HG03103 (cell line): Measurements from ENCODE around the gene MAP7.

Experiments
- ATAC-seq: cut with Tn5 transposase; IDR thresholded peaks from one replicate; pipeline ENCODE4 v1.9.1; 2021; ENCODE audit warnings: low read depth; ENCODE audit not compliant: unreplicated experiment

Gene MAP7

DNA sequence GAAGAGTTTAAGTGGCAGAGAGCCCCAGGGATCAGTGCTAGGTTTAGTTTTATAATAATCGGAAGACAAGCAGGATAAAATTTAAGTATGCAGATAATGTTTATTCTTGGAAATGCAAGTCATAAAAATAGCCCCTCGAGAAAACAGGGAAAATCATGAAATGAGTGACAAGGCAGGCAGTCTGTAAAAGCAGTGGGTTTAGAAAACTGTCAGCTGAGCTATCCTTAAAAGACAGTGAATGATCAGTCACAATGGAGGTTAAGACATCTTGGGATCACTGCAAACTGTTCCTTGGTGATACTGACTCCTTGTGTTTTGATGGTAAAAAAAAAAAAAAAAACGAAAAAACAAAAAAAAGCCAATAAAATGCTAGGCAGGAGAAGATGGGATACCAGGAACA lies 199.3 kb downstream of the MAP7 start:
- no peak for ATAC-seq

DNA sequence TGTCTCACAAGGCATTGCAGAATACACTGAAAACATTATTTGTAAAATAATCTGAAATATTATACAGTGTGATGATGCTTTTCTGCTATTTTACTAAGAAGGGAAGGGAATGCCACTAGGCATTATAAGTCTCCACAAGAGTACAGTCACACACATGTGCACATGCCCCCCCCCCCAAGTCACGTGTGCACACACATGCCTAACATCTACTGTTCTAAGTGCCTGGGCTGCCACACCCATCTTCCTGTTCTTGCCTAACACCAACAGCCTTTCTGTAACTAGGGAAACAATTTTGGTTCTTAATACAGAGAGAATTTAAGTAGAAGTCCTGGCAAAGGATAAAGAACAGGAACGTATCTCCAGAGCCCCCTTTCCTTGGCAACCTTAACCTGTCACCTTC lies 202.4 kb downstream of the MAP7 start:
- no peak for ATAC-seq

DNA sequence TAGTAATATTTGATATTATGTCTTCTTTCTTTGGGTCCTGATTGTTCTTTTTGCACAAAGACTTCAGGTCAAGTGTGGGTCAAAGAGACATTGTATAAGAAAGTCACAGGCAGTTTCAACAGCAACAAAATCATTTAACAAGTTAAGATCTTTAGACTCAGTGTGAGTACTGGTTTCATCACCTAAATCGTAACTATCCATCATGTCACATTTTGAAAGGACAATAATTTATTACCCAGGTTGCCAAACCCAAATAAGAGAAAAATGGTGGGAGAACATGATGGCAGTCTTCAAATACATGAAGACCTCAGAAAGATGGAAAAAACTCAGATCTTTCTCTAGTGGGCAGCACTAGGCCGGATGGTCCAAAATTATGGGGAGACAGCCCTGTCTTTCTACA lies 205.1 kb downstream of the MAP7 start:
- no peak for ATAC-seq

- ATAC-seq, result no peak
These were observed 205.8 kb downstream of the MAP7 start for GRCh38 chr6:136344420-136344819.

DNA sequence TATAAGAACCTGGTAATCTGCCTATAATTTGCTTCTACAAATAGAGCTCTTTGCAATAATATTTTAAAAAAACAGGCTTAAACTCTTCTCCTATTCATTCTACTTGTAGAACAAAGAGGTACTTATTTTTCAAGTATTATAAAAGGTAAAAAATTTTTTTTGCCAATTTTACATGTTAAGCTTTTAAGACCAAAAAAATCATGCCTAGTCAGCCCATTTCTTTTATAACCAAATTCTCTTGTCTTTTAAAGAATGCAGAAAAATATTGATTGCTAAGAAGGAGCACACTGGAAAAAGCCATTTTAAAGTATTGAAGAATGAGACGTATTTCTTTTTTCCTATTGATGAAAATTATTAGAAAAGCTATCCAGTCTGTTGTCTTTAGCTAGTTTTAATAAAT lies 206.5 kb downstream of the MAP7 start:
- no peak for ATAC-seq

DNA sequence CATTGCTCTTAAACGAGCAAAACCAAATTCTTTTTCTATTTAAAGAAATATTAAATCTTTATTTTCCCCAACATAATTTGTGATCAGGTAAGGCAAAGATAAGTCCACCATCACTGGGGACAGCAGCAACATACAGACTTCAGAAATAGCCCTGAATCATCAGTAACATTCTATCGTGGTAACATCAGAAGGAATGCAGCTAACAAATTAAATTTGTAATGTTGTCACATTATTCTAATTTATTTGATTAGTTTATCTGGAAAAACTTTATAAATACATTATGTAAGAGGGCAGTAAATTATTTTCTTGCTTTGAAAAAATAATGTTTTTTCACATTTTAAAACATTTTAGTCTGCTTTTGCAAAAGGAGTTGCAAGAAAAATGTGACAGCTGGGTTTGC lies 206.9 kb downstream of the MAP7 start:
- ATAC-seq, result no peak

GRCh38 chr6:136341967-136342366 lies 208.3 kb downstream of the MAP7 start:
- no peak for ATAC-seq

- ATAC-seq, result no peak
These were observed 208.9 kb downstream of the MAP7 start for GRCh38 chr6:136341367-136341766.

GRCh38 chr6:136338486-136338885 lies 211.7 kb downstream of the MAP7 start:
- ATAC-seq, result no peak

- ATAC-seq, result no peak
These were observed 212.6 kb downstream of the MAP7 start for GRCh38 chr6:136337606-136338005.

- ATAC-seq, result no peak
These were observed 213.1 kb downstream of the MAP7 start for GRCh38 chr6:136337121-136337520.

GRCh38 chr6:136335736-136336363 lies 214.4 kb downstream of the MAP7 start:
- ATAC-seq, result no peak

GRCh38 chr6:136334853-136335252 lies 215.4 kb downstream of the MAP7 start:
- ATAC-seq, result no peak

GRCh38 chr6:136334465-136334846 lies 215.8 kb downstream of the MAP7 start:
- no peak for ATAC-seq

- no peak for ATAC-seq
These were observed 216.3 kb downstream of the MAP7 start for GRCh38 chr6:136333824-136334464.

DNA sequence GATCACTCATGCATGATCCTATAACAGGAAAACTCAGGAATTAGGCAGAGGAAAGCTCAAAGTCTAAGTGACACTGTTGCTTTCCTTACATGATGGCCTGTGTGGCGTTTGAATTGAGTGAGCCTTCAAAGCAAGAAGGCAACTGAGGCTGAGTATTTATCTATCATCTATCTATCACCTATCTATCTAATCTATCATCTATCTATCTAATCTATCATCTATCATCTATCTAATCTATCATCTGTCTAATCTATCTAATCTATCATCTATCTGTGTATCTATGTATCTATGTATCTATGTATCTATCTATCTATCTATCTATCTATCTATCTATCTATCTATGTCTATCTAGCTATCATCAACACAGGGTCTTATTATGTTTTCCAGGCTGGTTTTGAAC lies 218.8 kb downstream of the MAP7 start:
- ATAC-seq, result no peak

DNA sequence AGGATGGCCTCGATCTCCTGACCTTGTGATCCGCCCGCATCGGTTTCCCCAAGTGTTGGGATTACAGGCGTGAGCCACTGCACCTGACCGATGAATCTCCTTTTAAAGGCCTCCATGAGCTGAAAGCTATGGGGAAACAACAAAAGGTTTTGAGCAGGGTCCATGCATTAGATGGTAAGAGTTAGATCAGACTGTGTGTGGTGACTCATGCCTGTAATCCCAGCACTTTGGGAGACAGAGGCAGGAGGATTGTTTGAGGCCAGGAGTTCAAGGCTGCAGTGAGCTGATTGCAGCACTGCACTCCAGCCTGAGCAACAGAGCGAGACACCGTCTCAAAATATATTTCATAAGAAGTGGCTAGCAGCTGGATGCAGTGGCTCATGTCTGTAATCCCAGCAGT lies 219.6 kb downstream of the MAP7 start:
- ATAC-seq, result no peak

GRCh38 chr6:136326038-136326553 lies 224.1 kb downstream of the MAP7 start:
- no peak for ATAC-seq

GRCh38 chr6:136324686-136325380 lies 225.4 kb downstream of the MAP7 start:
- no peak for ATAC-seq

GRCh38 chr6:136323431-136324112 lies 226.7 kb downstream of the MAP7 start:
- no peak for ATAC-seq

DNA sequence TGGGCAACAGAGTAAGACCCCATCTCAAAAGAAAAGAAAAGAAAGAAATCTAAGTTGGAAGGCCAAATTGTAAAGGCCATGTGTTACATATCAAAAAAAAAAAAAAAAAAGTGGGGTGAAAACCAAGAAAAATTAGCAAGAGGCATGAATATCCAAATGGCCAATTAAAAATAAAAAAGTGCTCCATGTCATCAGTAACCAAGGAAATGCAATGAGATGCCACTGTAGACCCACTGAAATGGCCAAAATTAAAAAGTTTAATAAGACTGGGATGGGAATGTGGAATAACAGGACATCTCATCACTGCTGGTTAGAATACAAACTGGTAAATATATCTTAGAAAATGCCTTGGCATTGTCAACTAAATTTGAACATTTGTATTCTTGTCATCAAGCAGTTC lies 230.5 kb downstream of the MAP7 start:
- ATAC-seq, result no peak
